GM23248 (cell line): Measurements from ENCODE around the gene COMMD1.

Experiments used
- EZH2 ChIP-seq: fragments of 200-600 bp; sonication (generic); IDR thresholded peaks from 2 replicates; pipeline ENCODE4 v1.6.1; 2018; ENCODE audit warnings: antibody characterized with exemption, mild to moderate bottlenecking; ENCODE audit not compliant: insufficient read depth, poor library complexity, severe bottlenecking
- EZH2phosphoT487 ChIP-seq: fragments of 200-600 bp; sonication (generic); IDR thresholded peaks from 2 replicates; pipeline ENCODE4 v1.6.1; 2018; ENCODE audit warnings: antibody characterized with exemption, moderate library complexity, mild to moderate bottlenecking, low read depth; ENCODE audit not compliant: insufficient read depth

DNA sequence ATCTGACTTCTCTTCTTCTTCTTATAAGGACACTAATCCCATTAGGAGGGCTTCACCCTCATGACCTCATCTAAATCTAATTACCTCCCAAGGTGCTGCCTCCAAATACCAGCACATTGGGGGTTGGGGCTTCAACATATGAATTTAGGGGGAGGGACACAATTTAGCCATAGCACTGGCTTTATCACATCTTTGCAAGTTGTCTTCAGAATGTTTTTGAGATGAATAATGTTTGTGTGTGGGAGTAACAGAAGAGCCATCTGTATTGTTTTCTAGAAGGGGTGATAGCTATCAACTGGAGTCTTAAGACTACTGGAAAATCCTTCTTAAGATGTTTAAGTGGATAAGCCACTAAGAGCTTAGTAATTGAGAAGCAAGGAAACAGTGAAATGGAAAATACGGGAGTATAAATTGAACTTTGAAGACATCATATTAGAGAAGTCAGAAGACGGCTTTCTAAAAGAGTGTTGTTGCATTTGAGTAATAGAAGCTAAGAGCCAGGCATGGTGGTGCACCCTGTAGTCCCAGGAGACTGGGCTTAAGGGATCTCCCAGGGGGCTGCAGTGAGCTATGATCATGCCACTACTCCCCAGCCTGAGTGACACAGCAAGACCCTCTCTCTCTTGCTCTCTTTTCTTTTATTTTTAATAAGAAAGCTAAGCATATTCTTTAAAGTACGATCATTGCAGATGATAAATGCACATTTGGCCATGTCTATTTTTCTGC is 257.8 kb downstream of the COMMD1 start:
- no peak for TF ChIP-seq EZH2phosphoT487
- no peak for TF ChIP-seq EZH2
